ENCODE measurements around the gene CYP17A1.

The CYP17A1 gene

GRCh38 chr10:102837230-102837721, at the start of gene CYP17A1:
Gene CYP17A1, minus strand, starts transcription at chr10:102837413. Its CDS starts 52 bp downstream, at chr10:102837361.
- no peak for DNase-seq (ENCODE audit: low read depth)
- H3K4me3 ChIP-seq (ENCODE audit: low read depth, low read length), result no peak within 1 kb of the TSS
- no peak for TF ChIP-seq CTCF (IDR thresholded peaks at IDR 0.05; ENCODE audit: insufficient read depth, low read depth, low read length, missing control alignments)

- no peak overlapping the region for H3K4me3 ChIP-seq (ENCODE audit: low read depth, low read length)
- no peak for DNase-seq (ENCODE audit: low read depth)
- TF ChIP-seq CTCF (IDR thresholded peaks at IDR 0.05; ENCODE audit: insufficient read depth, low read depth, low read length, missing control alignments), result no peak
Observed at GRCh38 chr10:102880256-102880655, 43.0 kb upstream of the CYP17A1 start.

GRCh38 chr10:102878629-102879028, 41.4 kb upstream of the CYP17A1 start:
- DNase-seq (ENCODE audit: low read depth), result no peak
- no peak for TF ChIP-seq CTCF (IDR thresholded peaks at IDR 0.05; ENCODE audit: insufficient read depth, low read depth, low read length, missing control alignments)

GRCh38 chr10:102876747-102877153, 39.5 kb upstream of the CYP17A1 start:
- no peak overlapping the region for H3K4me3 ChIP-seq (ENCODE audit: low read depth, low read length)
- DNase-seq (ENCODE audit: low read depth), result no peak
- no peak for TF ChIP-seq CTCF (IDR thresholded peaks at IDR 0.05; ENCODE audit: insufficient read depth, low read depth, low read length, missing control alignments)

More at GRCh38 chr10:102878629-102879028, 41.4 kb upstream of the CYP17A1 start:
- H3K4me3 ChIP-seq (ENCODE audit: low read depth, low read length), result no peak overlapping the region

- no peak for DNase-seq (ENCODE audit: low read depth)
- no peak overlapping the region for H3K4me3 ChIP-seq (ENCODE audit: low read depth, low read length)
- no peak for TF ChIP-seq CTCF (IDR thresholded peaks at IDR 0.05; ENCODE audit: insufficient read depth, low read depth, low read length, missing control alignments)
Observed at GRCh38 chr10:102872163-102872562, 35.0 kb upstream of the CYP17A1 start.

GRCh38 chr10:102870221-102870620, 33.0 kb upstream of the CYP17A1 start:
- DNase-seq (ENCODE audit: low read depth), result no peak
- H3K4me3 ChIP-seq (ENCODE audit: low read depth, low read length), result no peak overlapping the region
- no peak for TF ChIP-seq CTCF (IDR thresholded peaks at IDR 0.05; ENCODE audit: insufficient read depth, low read depth, low read length, missing control alignments)
